Epidermal melanocyte (primary cell): ENCODE data around the gene SLC6A12.
"Not testable (repeated sequence)": the region's sequence is repeated elsewhere in the genome, so short reads cannot be mapped to it uniquely, and the experiment has no call there.

Experiments
- DNase-seq: peaks from one replicate; pipeline ENCODE4 v3.0.0; 2011; ENCODE audit warnings: low spot score; ENCODE audit not compliant: insufficient read length

SLC6A12 gene

DNA sequence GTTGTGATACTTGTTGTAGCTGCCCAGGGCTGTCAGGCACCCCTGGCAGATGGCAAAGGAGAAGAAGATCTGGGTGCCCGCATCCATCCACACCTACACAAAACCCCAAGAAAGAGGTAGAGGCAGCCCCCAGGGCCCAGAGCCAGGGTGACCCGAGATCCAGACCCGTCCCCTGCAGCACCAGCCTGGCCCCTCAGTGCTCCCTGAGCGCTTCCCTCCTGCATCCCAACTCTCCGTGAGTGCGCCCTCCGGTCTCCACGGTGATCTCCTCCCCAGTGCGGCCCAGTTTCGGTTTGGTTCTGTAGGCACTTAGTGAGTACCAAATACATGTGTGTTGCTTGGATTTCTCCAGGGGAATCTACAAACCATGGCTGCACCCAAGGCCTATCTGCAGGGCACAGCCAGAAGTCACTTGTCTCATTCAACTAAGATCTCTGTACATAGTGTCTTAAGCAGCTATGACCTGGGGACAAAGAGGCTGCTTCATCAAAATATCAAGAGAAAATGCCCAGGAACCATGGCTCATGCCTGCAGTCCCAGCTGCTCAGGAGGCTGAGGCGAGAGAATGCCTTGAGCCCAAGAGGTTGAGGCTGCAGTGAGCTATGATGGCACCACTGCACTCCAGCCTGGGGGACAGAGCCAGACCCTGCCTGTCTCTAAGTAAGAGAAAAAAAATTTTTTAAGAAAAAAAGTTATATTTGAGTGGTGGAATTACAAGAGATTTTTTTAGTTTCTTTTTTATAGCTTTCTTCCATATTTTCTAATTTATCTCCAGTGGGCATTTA is 15.9 kb downstream of the SLC6A12 start:
- DNase-seq = no peak

GRCh38 chr12:197347-197746 is 16.6 kb downstream of the SLC6A12 start:
- no peak for DNase-seq

DNA sequence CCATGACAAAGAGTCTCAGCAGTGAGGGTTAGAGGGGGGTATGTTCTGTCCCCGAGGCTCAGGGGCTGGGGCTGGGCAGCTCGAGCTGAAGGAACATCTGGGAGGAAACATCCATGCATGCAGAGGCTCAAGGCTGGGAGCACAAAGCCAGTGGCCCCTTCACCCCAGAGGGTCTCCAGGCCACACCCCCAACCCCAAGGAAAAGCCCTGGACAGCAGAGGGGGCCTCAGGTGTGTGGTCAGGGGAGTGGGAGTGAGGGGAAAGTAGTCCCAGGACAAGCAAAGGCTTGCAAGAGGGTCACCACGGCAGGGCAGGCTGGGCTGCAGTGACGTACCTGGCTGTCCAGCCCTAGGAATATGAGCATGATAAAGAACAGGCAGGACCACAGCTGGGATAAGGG is 17.5 kb downstream of the SLC6A12 start:
- DNase-seq = no peak

DNA sequence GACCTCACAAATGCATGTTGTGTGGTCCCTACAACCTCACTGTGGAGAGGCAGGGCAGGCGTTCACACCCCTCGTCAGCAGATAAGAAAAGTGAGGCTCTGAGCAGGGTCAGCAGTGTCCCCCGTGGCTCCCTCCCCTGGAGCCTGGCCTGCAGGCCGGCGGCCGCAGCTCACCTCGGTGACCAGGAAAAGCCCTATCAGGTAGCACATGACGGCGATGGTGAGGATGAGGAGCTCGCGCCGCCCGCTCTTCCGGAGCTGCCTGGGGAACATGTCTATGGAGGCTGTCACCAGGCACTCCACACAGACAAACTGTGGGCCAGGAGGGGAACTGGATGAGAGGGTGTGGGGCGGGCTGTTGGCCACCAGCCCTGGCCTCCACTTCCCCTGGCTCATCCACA is 18.0 kb downstream of the SLC6A12 start:
- DNase-seq = no peak

DNA sequence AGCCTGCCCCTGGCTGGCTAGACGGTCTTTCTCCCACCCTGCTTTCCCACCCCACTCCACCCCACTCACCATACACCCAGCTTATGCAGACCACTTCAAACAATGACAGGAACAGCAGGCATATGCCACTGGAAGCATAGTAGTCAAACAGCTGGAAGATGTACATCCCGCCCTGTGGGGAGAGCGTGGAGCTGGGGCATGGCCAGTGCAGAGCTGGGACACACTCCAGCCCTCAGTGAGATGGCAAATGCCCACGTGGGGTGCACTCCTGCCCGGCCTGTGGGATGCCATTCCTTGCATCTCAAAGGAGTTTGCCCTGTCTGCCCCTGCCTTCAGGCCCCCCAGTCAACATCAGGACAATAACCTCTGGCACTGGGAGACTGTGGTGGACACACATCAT is 18.8 kb downstream of the SLC6A12 start:
- no peak for DNase-seq

GRCh38 chr12:194276-194675 is 19.7 kb downstream of the SLC6A12 start:
- no peak for DNase-seq

GRCh38 chr12:193261-193660 is 20.7 kb downstream of the SLC6A12 start:
- no peak for DNase-seq

DNA sequence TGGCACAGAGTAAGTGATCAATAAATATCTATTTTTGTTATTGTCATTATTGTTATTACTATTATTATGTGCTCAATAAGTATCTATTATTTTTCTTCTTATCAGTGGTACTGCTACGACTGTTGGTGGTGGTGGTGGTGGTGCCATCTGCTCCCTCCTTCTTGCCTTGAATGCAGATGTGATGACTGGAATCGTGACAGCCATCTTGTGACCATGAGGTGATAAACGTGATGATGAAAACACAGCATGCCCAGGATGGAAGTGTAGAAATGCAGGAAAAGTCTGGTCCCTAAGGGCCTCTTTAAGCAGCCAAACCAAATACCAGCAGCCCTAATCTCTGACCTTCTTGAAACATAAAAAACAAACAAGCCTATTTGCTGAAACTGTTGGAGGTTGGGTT is 22.4 kb downstream of the SLC6A12 start:
- DNase-seq = no peak

GRCh38 chr12:190881-191280 is 23.1 kb downstream of the SLC6A12 start:
- no peak for DNase-seq

DNA sequence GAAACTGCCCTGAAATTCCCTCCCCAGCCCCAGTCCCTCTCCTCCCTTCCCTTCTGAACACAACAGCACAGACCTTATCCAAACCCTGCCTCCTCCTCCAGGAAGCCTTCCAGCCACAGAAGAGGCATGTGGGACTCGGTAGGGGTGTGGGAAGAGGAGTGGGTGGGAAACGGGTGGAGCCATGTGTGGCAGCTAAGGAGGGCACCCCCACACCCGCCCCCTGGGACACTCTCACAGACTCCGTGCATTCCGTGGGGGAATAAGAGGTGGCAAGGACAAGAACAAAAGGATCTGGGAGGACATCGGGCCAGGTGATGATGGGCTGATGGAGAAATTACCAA is 24.4 kb downstream of the SLC6A12 start:
- DNase-seq = no peak

- DNase-seq = peak; percentile 81
Measured at GRCh38 chr12:188910-189621, 24.9 kb downstream of the SLC6A12 start.

DNA sequence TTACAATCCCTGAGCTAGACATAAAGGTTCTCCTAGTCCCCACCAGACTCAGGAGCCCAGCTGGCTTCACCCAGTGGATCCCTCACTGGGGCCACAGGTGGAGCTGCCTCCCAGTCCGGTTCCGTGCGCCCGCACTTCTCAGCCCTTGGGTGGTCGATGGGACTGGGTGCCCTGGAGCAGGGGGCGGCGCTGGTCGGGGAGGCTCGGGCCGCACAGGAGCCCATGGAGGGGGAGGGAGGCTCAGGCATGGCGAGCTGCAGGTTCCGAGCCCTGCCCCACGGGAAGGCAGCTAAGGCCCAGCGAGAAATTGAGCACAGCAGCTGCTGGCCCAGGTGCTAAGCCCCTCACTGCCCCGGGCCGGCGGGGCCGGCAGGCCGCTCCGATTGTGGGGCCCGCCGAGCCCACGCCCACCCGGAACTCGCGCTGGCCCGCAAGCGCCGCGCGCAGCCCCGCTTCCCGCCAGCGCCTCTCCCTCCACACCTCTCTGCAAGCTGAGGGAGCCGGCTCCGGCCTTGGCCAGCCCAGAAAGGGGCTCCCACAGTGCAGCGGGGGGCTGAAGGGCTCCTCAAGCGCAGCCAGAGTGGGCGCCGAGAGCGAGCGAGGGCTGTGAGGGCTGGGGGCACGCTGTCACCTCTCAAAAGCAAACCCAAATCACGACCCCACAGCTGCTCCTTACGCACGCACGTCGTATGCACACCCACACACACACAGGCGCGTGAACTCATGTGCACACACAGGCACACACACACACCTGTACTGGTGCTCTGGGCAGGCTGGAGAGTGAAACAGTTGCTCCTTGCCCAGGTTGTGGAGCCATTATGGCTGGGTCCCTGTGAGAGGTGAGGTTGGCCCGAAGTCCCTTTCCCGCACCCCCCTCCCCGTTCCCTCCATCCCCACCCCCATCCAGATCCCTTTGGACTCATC is 25.7 kb downstream of the SLC6A12 start:
- not testable (repeated sequence) for DNase-seq

DNA sequence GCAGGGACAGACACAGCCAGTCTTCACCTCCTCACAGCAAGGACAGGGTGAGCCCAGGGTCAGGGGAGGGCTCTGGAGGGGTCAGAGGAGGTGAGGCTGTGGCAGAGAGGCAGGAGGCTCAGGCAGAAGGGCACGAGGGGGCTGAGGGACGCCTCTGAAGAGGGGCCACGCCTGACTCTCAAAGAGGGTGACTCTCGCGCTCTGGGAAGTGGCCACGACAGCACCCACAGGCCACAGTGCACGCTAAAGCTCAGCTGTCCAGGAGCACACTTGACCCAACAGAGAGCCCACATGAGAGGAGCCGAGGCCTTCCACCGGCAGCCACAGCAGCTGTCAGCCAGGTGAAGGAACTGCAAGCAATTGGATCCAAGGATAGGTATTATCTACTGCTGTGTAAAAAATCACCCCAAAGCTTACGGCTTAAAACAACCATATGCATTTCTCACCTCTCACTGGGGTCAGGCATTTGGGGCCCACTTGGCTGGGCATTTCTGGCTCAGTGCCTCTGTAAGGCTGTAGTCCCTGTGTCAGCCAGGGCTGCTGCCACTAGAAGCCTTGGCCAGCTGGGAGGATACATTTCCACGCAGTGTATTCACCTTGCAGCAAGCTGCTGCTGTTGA is 27.8 kb downstream of the SLC6A12 start:
- DNase-seq = no peak

- DNase-seq = no peak
Measured at GRCh38 chr12:185576-185955, 28.4 kb downstream of the SLC6A12 start.

- no peak for DNase-seq
Measured at GRCh38 chr12:184811-185575, 29.0 kb downstream of the SLC6A12 start.

- DNase-seq = no peak
Measured at GRCh38 chr12:182381-182892, 31.5 kb downstream of the SLC6A12 start.

DNA sequence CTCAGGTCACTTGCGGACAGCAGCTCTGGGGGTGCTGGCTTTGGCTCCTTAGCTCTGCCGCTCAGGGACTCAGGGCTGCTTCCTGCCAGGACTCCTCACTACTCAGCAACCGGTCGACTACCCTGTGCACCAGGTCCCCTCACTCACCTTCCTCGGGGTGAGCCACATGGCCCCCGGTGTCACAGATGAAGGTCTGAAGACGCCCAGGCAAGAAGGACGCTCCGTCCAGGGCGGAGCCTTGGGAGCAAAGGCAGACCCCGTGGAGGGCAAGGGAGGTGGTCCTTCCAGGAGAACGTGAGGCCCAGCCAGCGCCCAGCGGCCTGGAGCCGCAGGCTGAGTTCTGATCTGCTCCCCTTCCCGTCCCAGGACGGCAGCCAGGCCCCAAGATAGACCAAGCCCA is 32.0 kb downstream of the SLC6A12 start:
- DNase-seq = no peak

- no peak for DNase-seq
Measured at GRCh38 chr12:180445-180844, 33.5 kb downstream of the SLC6A12 start.

DNA sequence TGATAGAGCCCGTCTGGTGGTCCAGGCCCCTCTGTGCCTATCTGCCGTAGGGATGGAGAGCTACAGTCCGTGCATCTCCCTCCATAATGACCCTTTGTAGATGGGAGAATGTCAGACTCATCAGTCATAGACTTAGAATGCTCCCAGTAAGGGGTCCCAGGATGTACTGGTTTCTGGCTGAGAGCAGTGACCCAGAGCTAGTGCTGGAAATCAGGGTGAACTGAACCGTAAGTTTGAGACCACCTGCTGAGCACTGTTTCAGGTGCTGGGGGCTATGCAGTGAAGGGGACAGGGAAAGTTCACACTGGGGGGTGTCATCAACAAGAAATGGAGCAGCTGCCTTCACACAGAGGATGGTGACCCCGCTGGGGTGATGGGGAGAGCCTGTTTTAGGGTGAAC is 34.1 kb downstream of the SLC6A12 start:
- DNase-seq = no peak

DNA sequence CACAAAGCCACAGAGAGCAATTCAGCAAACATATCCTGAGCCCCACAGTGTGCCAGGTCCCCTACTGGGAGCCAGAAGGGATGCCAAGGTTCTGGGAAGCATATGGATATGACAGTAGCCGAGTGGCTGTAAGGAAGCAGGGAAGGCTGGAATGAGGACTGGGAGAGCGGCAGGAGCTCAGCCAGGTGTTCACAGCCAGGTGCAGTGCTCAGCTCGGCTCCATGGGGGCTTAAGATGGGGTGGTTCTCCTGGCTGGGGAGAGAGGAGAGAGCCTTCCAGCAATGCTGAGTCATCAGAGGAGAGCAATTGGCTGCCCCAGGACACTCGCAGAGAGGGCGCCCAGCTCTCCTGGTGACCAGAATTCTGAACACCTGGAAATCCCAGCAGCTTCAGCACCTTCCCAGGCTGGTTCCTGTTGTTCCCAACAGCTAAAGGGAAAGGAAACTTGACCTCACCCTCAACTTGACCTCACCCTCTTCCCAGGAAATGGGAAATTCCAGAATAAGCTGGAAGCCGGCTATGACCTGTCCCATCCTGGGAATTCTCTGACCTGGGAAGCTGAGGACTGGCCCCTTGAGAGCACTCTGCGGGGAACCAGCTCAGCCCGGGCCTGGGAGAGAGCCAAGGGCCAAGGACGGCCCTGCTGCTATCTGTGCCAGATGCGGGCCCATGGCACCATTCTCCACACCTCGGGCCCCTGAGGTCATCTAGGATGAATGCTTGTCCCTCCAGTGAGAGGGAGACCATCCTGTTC is 34.6 kb downstream of the SLC6A12 start:
- no peak for DNase-seq
